GM12875 (cell line): ENCODE measurements around the gene LTA.

ENCODE experiments used
- H3K4me3 ChIP-seq: one replicate; pipeline ENCODE4 v1.5.1; 2011; ENCODE audit warnings: low read depth, low read length, control low read depth
- TF ChIP-seq, protein P1 (sequence below): IDR thresholded peaks from 2 replicates; pipeline ENCODE4 v1.5.1; 2011; ENCODE audit warnings: low read depth, mild to moderate bottlenecking, control low read depth, inconsistent platforms, low read length, moderate library complexity, borderline replicate concordance; ENCODE audit not compliant: insufficient read depth

Gene LTA

GRCh38 chr6:31574106-31575061 is 2.3 kb downstream of the LTA start:
- TF ChIP-seq, protein P1, sequence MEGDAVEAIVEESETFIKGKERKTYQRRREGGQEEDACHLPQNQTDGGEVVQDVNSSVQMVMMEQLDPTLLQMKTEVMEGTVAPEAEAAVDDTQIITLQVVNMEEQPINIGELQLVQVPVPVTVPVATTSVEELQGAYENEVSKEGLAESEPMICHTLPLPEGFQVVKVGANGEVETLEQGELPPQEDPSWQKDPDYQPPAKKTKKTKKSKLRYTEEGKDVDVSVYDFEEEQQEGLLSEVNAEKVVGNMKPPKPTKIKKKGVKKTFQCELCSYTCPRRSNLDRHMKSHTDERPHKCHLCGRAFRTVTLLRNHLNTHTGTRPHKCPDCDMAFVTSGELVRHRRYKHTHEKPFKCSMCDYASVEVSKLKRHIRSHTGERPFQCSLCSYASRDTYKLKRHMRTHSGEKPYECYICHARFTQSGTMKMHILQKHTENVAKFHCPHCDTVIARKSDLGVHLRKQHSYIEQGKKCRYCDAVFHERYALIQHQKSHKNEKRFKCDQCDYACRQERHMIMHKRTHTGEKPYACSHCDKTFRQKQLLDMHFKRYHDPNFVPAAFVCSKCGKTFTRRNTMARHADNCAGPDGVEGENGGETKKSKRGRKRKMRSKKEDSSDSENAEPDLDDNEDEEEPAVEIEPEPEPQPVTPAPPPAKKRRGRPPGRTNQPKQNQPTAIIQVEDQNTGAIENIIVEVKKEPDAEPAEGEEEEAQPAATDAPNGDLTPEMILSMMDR = no peak
- H3K4me3 ChIP-seq = peak overlapping the region; percentile 64

GRCh38 chr6:31575335-31575901 is 3.3 kb downstream of the LTA start, which contains the start of gene TNF:
Gene TNF, plus strand, starts transcription at chr6:31575565. Its CDS starts 177 bp downstream, at chr6:31575742.
- peak within 1 kb of the TSS; percentile 64 for H3K4me3 ChIP-seq
- TF ChIP-seq, protein P1 = no peak

- TF ChIP-seq, protein P1 = no peak
- H3K4me3 ChIP-seq = peak overlapping the region; percentile 64
Observed at GRCh38 chr6:31575952-31576685, 4.0 kb downstream of the LTA start.

DNA sequence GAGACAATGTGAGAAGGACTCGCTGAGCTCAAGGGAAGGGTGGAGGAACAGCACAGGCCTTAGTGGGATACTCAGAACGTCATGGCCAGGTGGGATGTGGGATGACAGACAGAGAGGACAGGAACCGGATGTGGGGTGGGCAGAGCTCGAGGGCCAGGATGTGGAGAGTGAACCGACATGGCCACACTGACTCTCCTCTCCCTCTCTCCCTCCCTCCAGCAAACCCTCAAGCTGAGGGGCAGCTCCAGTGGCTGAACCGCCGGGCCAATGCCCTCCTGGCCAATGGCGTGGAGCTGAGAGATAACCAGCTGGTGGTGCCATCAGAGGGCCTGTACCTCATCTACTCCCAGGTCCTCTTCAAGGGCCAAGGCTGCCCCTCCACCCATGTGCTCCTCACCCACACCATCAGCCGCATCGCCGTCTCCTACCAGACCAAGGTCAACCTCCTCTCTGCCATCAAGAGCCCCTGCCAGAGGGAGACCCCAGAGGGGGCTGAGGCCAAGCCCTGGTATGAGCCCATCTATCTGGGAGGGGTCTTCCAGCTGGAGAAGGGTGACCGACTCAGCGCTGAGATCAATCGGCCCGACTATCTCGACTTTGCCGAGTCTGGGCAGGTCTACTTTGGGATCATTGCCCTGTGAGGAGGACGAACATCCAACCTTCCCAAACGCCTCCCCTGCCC is 4.9 kb downstream of the LTA start:
- TF ChIP-seq, protein P1 = no peak
- peak overlapping the region; percentile 64 for H3K4me3 ChIP-seq

- peak overlapping the region; percentile 64 for H3K4me3 ChIP-seq
- TF ChIP-seq, protein P1 = no peak
Observed at GRCh38 chr6:31577579-31577966, 5.5 kb downstream of the LTA start.

- TF ChIP-seq, protein P1 = no peak
- peak overlapping the region; percentile 31 for H3K4me3 ChIP-seq
Observed at GRCh38 chr6:31578184-31579118, 6.4 kb downstream of the LTA start.
